Stimulated activated CD4-positive, alpha-beta T cell treated with anti-CD3 and anti-CD28 coated beads, Interleukin-4, amount 100 ng/mL, for 48 hours (primary cell): ENCODE measurements around the gene ZNF394.

Source experiments
- DNase-seq, 2 donors: peaks; one replicate each; pipeline ENCODE4 v3.0.0-alpha.2; 2020; ENCODE audit warnings: low read depth in 2 of 2

ZNF394 gene

GRCh38 chr7:99493823-99494222, 6.3 kb downstream of the ZNF394 start:
- no peak for DNase-seq

GRCh38 chr7:99490878-99491277, 9.2 kb downstream of the ZNF394 start:
- DNase-seq: no peak

GRCh38 chr7:99489235-99489634, 10.8 kb downstream of the ZNF394 start:
- no peak for DNase-seq

- DNase-seq: no peak
Measured at GRCh38 chr7:99485094-99485493, 15.0 kb downstream of the ZNF394 start.

- no peak for DNase-seq
Measured at GRCh38 chr7:99478464-99479440, 21.3 kb downstream of the ZNF394 start.

GRCh38 chr7:99476107-99476506, 24.0 kb downstream of the ZNF394 start:
- DNase-seq: no peak

- no peak for DNase-seq
Measured at GRCh38 chr7:99473315-99473596, 26.8 kb downstream of the ZNF394 start.

- DNase-seq: peak; percentile 96 to 99
Measured at GRCh38 chr7:99472561-99473314, 27.3 kb downstream of the ZNF394 start, which contains the start of gene ZNF789. Gene ZNF789, plus strand, starts transcription at chr7:99472890. Its CDS starts 3,567 bp downstream, at chr7:99476457.

- no peak for DNase-seq
Measured at GRCh38 chr7:99469381-99470065, 30.6 kb downstream of the ZNF394 start.

- no peak for DNase-seq
Measured at GRCh38 chr7:99468336-99468918, 31.7 kb downstream of the ZNF394 start.

GRCh38 chr7:99465421-99465768, 34.7 kb downstream of the ZNF394 start:
- no peak for DNase-seq

- DNase-seq: no peak
Measured at GRCh38 chr7:99461221-99461620, 38.9 kb downstream of the ZNF394 start.

- no peak for DNase-seq
Measured at GRCh38 chr7:99460651-99461050, 39.4 kb downstream of the ZNF394 start.

GRCh38 chr7:99459087-99459486, 41.0 kb downstream of the ZNF394 start:
- DNase-seq: no peak

- no peak for DNase-seq
Measured at GRCh38 chr7:99457650-99458493, 42.2 kb downstream of the ZNF394 start.

- no peak for DNase-seq
Measured at GRCh38 chr7:99457050-99457649, 42.9 kb downstream of the ZNF394 start.

GRCh38 chr7:99456288-99456687, 43.8 kb downstream of the ZNF394 start:
- no peak for DNase-seq

- DNase-seq: no peak
Measured at GRCh38 chr7:99455874-99456273, 44.2 kb downstream of the ZNF394 start.

GRCh38 chr7:99453105-99453504, 47.0 kb downstream of the ZNF394 start:
- no peak for DNase-seq

- DNase-seq: no peak
Measured at GRCh38 chr7:99452541-99452940, 47.5 kb downstream of the ZNF394 start.

- DNase-seq: no peak
Measured at GRCh38 chr7:99451936-99452335, 48.1 kb downstream of the ZNF394 start.
